GM12873 (cell line): ENCODE results near the gene ELF2.

Experiments used
- TF ChIP-seq, protein P1 (sequence below): IDR thresholded peaks from 2 replicates; pipeline ENCODE4 v1.5.1; 2012; ENCODE audit warnings: low read depth, mild to moderate bottlenecking, moderate library complexity, low read length, control low read depth; ENCODE audit not compliant: insufficient read depth; ENCODE audit errors: missing control alignments

Gene ELF2

DNA sequence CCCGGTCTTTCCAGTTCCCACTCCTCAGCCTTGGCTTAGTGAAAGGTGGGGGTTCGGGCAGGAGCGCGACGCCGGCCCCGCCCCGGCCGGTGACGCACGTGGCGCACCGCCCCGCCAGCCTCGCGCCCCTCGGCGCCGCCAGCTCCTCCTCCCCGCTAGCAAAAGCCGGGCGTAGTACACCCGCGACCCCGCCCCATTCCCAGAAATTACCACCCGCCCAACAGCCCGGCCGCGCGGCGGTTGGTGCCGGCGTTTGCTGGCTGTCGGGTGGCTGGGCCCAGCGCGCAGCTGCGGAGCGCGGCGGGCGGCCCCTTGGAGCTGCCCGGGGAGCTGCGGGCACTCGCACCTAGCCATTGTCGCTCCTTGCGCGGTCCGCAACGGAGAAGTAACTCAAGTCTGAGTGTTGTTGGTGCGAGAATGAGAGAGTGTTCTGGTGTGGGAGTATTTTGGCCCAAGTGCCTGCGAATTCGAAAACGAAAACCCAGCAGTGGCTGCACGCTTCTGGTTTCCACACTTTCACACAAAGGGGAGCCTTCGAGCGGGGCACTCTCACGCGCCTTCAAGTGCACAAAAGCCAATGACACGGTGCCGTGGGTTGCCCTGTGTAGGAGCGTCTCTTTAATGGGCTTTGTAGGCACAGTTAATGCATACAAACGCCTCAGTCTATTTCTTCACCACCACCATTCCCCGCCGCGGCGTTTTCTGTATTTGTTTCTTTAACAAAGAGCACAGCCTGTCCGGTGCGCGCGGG is 1.0 kb upstream of the ELF2 start:
- TF ChIP-seq, protein P1, sequence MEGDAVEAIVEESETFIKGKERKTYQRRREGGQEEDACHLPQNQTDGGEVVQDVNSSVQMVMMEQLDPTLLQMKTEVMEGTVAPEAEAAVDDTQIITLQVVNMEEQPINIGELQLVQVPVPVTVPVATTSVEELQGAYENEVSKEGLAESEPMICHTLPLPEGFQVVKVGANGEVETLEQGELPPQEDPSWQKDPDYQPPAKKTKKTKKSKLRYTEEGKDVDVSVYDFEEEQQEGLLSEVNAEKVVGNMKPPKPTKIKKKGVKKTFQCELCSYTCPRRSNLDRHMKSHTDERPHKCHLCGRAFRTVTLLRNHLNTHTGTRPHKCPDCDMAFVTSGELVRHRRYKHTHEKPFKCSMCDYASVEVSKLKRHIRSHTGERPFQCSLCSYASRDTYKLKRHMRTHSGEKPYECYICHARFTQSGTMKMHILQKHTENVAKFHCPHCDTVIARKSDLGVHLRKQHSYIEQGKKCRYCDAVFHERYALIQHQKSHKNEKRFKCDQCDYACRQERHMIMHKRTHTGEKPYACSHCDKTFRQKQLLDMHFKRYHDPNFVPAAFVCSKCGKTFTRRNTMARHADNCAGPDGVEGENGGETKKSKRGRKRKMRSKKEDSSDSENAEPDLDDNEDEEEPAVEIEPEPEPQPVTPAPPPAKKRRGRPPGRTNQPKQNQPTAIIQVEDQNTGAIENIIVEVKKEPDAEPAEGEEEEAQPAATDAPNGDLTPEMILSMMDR = no peak

DNA sequence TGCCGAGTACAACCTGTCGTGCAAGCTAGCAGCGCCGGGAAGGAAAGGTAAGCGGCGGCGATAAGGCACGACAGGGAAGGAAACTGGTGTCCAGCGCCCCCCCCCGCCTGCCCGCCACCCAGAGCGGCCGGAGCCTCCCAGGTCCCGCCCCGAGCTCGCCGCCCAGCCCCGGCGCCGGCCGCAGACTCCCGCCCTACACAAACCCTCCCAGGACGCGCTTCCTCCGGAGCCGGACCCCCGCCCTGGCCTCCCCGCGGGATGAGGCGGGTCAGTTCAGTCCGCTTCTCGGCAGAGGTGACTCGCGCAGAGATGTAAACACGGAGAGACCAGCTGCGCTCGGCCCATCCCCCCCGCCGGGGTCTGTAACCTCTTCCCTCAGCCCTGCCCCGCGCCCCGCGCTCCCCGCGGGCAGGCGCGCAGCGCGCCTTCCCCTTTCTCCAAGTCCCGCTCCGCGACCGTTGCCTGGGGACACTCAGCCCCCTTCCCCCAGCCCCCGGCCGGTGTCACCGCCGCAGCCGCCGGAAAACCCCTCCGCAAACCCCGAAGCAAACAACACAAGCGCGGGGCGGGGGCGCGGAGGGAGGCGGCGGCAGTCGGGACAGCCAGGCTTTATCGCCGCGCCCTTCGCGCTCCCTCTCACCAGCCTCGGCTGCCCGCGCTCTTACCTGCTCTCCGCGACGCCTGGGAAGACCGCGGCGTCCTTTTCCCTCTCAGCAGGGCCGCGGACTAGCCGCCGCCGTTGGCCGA is 543 bp downstream of the ELF2 start:
- TF ChIP-seq, protein P1 = no peak

DNA sequence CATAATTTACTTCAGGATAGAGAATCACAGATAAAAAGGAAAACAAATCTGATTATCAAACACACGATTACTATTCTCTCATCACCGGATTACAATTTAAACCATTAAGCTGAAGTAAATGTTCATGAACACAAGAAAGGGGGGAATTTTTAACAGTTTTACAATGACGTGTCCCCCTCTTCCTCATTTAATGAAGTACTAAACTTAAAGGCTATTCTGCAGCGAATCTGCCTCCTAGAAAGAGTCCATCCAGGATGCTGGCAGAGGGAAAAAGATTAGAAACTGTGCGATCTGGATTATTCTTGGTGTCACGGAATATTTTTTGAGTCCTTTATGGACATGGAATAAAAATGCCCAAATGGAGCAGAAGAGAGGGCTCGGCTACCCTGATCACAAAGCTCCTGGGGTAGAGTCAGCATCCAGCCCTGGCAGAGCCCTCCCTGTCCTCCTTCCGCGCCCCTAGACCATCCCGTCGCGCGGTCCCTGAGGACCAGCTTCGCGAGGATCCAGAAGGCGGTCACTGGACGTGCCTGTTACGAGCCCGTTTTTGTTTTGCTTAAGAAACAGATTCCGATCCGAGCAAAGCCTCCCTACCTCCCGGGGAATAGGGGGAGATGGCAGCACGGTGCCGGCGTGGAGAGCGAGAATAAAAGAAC is 1.2 kb downstream of the ELF2 start:
- TF ChIP-seq, protein P1 = no peak

DNA sequence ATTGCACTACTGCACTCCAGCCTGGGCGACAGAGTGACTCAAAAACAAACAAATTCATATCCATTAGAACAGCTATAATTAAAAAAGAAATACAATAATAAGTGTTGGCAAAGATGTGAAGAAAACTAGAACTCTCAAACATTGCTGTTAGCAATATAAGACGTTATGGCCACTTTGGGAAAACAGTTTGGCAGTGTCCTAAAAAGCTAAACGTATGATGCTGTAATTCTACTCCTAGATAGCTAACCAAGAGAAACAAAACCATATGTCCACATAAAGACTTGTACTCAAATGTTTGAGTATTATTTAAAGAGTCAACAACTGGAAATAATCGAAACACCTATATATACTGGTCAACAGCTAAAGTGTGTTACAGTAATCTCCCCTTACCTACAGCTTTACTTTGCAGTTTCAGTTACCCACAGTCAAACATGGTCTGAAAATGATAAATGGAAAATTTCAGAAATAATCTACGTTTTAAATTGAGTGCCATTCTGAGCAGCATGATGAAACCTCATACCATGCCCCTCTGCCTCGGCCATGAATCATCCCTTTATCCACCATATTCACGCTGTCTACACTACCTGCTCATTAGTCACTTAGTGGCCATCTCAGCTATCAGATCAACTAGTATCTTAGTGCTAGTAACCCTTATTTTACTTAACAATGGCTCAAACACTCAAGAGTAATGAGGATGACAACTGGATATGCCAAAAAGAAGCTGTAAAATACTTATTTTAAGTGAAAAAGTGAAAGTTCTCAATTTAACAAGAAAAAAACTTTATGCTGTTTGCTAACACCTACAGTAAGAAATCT is 4.9 kb downstream of the ELF2 start:
- TF ChIP-seq, protein P1 = no peak

DNA sequence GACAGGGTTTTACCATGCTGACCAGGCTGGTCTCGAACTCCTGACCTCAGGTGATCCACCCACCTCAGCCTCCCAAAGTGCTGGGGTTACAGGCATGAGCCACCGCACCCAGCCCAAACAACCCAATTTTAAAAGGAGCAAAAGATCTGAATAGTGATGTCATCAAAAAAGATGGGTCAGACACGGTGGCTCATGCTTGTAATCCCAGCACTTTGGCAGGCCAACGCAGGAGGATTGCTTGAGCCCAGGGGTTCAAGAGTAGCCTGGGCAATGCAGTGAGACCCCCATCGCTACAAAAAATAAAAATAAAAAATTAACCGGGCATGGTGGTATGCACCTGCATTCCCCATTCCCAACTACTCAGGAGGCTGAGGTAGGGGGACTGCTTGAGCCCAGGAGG is 6.1 kb downstream of the ELF2 start:
- TF ChIP-seq, protein P1 = no peak

DNA sequence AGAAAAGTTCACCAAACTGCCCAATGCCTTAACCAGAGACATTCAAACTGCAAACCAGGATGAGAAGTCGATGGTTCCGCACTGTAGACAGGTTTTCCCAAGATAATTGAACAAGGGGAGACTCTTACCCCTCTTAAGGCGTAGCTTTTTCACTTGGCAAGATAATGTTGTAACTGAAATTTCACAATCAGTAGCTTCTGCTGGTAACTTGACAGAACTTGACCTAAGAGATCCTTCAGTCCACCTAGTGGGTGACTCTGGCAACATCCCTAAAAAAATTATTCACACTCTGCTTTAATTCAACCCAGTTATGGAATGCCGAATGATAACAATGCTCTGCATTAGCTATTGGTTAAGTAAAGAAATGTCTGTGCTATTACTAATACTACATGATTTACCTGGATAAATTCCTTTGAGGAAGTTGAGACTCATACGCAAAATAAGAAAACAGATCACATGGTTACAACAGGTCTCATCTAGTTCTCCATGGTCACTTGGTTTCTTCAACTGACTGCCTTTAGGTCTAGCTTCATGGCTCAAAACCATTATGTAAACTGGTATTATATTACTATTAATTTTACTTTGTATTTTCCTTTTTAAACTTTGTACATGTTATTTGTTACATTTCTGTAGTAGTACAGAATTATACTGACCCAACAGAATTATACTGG is 9.1 kb downstream of the ELF2 start:
- TF ChIP-seq, protein P1 = peak; percentile 51
